ENCODE data around the gene PDGFB. TPM values are rescaled to one million over a fixed set of nuclear protein-coding genes. Genes with fewer than 3 reads are reported as not detected.

PDGFB gene
- polyA plus RNA-seq, 1 donor from 2014 or later, result 0.24 TPM

Other genes with a start within 250 kb of the PDGFB start
- 268 TPM for gene APOBEC3C, start 230.7 kb downstream of the PDGFB start, polyA plus RNA-seq
- gene APOBEC3D, start 223.9 kb downstream of the PDGFB start, polyA plus RNA-seq, result 22.0 TPM
- 33.0 TPM for gene APOBEC3F, start 204.1 kb downstream of the PDGFB start, polyA plus RNA-seq
- gene APOBEC3G, start 167.7 kb downstream of the PDGFB start, polyA plus RNA-seq, result 90.7 TPM
- gene APOBEC3H, start 147.7 kb downstream of the PDGFB start, polyA plus RNA-seq, result 0.48 TPM
- 35.4 TPM for gene CBX7, start 92.3 kb downstream of the PDGFB start, polyA plus RNA-seq
- 4,030 TPM for gene RPL3, start 74.6 kb upstream of the PDGFB start, polyA plus RNA-seq
- 9.1 TPM for gene SYNGR1, start 105.0 kb upstream of the PDGFB start, polyA plus RNA-seq
- 2.7 TPM for gene TAB1, start 154.8 kb upstream of the PDGFB start, polyA plus RNA-seq
- 2.1 TPM for gene MGAT3, start 212.0 kb upstream of the PDGFB start, polyA plus RNA-seq

Data from IgD-negative memory B cell (primary cell).